ENCODE data around the gene AP3B1.

The AP3B1 gene

DNA sequence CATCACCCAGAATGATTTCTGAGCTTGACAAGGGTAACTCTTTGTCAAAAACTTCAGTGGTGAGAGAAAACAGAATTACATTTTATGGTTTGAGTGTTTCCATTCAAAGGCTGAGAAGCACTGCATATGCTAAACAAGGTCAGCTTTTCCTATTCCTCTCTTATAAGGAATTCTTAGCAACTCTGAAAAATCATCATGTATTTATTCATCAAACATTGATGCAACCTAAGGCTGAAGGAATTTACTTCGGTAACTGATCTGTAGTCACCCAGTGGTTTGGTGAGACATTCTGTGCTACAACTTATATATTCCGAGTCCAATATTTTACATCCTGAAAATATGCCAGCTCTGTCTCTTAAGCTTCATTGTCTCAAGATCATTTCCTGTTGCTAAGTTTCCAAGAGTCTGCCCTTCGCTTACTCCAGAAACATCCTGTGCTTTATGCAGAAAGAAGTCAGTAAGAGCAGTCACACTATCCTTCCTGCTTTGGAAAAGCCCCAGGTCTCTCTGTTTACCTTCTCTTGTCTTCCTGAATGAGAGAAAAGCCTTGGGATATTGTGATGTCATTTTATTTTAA, 341.8 kb downstream of the AP3B1 start:
- Histone ChIP-seq H3K4me1 (ENCODE audit: insufficient read depth, low read length, poor library complexity, severe bottlenecking) (no peaks in the 10 kb centered on the region), H3K9me3 (ENCODE audit: insufficient read depth, low read depth, low read length) (no peaks in the 10 kb centered on the region), H4K20me1 (ENCODE audit: insufficient read depth, low read length, poor library complexity, severe bottlenecking) (no peaks in the 10 kb centered on the region), H2AFZ (ENCODE audit: low read length) (no peak overlapping the region), H3F3A (ENCODE audit: low read depth) (no peaks in the 10 kb centered on the region), H3K36me3 (ENCODE audit: insufficient read depth, low read length) (no peaks in the 10 kb centered on the region), H3K79me2 (ENCODE audit: insufficient read depth, low read length) (no peaks in the 10 kb centered on the region), H3K4me3 (ENCODE audit: low read length, poor library complexity, severe bottlenecking) (no peak overlapping the region), H3K9ac (ENCODE audit: low read depth, low read length, poor library complexity, severe bottlenecking) (no peak overlapping the region), H3K4me2 (ENCODE audit: low read depth, low read length, poor library complexity, severe bottlenecking) (no peak overlapping the region), H3K9me2 (replicated peaks; ENCODE audit: low read depth, low read length) (no peaks in the 10 kb centered on the region), H3K27me3 (ENCODE audit: insufficient read depth, low read length, poor library complexity, severe bottlenecking) (no peaks in the 10 kb centered on the region)
- no peak for TF ChIP-seq EZH2phosphoT487 (IDR thresholded peaks at IDR 0.05; ENCODE audit: borderline replicate concordance)
- TF ChIP-seq, protein P1, sequence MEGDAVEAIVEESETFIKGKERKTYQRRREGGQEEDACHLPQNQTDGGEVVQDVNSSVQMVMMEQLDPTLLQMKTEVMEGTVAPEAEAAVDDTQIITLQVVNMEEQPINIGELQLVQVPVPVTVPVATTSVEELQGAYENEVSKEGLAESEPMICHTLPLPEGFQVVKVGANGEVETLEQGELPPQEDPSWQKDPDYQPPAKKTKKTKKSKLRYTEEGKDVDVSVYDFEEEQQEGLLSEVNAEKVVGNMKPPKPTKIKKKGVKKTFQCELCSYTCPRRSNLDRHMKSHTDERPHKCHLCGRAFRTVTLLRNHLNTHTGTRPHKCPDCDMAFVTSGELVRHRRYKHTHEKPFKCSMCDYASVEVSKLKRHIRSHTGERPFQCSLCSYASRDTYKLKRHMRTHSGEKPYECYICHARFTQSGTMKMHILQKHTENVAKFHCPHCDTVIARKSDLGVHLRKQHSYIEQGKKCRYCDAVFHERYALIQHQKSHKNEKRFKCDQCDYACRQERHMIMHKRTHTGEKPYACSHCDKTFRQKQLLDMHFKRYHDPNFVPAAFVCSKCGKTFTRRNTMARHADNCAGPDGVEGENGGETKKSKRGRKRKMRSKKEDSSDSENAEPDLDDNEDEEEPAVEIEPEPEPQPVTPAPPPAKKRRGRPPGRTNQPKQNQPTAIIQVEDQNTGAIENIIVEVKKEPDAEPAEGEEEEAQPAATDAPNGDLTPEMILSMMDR (conservative IDR thresholded peaks at IDR 0.05; ENCODE audit: low read length), result no peak
